GM13977 (cell line): ENCODE results near the gene G3BP2.

ENCODE experiments used
- DNase-seq: peaks from one replicate; pipeline ENCODE4 v3.0.0; 2012; ENCODE audit warnings: low spot score
- in situ Hi-C: fragments of 300-500 bp; cut with MboI; formaldehyde crosslinking; loops from one replicate; pipeline ENCODE4 v1.12.0; 2022; ENCODE audit warnings: low sequenced_read_pairs, low pct_unique_long_range_greater_than_20kb, mixed read lengths, inconsistent platforms; ENCODE audit not compliant: unreplicated experiment
- TF ChIP-seq, protein P1 (sequence below): IDR thresholded peaks from 2 replicates; pipeline ENCODE4 v1.5.1; 2012; ENCODE audit warnings: mild to moderate bottlenecking, control low read depth; ENCODE audit not compliant: insufficient read depth; ENCODE audit errors: extremely low read depth, missing control alignments

The G3BP2 gene

DNA sequence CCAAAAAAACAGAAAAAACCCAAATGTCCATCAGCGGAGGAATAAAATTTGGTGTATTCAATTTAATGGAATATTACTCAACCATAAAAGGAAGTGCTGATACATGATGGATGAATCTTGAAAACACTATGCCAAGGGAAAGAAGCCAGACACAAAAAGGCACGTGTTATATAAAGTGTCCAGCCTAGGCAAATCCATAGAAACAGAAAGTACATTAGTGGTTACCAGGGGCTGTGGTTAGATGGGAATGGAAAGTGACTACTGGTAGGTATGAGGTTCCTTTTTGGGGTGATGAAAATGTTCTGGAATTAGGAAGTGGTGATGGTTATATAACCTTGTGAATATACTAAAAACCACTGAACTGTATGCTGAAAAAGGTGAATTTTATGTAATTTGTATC, 39.4 kb downstream of the G3BP2 start:
- no peak for DNase-seq
- TF ChIP-seq, protein P1, sequence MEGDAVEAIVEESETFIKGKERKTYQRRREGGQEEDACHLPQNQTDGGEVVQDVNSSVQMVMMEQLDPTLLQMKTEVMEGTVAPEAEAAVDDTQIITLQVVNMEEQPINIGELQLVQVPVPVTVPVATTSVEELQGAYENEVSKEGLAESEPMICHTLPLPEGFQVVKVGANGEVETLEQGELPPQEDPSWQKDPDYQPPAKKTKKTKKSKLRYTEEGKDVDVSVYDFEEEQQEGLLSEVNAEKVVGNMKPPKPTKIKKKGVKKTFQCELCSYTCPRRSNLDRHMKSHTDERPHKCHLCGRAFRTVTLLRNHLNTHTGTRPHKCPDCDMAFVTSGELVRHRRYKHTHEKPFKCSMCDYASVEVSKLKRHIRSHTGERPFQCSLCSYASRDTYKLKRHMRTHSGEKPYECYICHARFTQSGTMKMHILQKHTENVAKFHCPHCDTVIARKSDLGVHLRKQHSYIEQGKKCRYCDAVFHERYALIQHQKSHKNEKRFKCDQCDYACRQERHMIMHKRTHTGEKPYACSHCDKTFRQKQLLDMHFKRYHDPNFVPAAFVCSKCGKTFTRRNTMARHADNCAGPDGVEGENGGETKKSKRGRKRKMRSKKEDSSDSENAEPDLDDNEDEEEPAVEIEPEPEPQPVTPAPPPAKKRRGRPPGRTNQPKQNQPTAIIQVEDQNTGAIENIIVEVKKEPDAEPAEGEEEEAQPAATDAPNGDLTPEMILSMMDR, result no peak

DNA sequence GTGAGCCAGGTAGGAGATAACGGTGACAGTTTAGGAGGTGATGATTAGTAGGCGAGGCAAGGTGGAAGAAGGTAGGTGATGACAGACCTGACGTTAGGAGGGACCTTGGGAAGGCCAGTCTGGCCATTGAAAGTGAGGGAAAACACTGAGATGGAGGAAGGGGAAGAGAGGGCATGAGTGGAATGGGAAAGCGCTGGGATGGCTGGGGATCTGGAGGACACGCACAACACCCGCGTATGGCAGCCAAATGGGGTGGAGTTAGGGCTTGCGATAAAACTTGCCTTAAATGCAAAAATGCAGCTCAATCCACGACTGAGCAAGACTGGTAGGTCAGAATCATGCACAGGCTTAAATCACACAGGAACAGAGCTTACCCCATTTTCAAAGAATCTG, 42.3 kb downstream of the G3BP2 start:
- in situ Hi-C loops, result no loop called here
- TF ChIP-seq, protein P1, result no peak
- no peak for DNase-seq

More for the DNA sequence above, 39.4 kb downstream of the G3BP2 start:
- in situ Hi-C loops, result no loop called here

DNA sequence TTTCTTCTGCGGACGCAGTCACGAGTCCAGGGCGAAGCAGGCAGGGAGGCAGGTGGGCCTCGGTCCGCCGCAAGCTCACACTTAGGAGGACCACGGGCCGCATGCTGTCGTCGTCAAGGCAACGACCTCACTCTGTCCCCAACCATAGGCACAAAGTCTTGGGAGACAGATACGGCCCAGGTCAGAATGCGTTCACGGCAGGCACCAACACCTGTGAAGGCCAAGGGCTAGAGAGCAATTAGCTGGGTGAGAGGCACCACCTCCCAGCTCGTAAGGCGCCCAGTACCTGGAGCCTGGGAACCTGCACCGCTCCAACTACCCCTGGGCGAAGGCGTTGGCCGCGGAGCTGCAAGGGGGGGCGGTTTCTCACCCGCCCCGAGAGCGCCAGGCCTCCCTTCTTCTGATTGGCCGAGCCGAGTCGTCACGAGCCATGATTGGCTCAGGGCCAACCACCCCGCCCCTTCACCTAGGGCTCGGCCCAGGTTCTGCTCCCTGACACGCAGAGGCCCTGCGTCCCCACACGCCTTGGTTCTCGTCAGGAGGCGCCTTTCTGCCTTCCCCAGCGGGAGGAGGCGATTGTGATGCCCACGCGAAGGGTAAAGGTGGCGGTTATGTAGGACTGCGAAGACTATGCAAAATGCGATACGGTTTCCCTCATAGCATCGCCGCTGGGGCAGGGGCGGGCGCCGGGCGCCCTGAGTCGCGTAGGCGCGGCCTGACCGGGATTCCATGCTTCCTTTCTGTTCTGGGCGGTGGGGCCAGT, 42.9 kb downstream of the G3BP2 start, which contains the start of gene CDKL2:
Gene CDKL2 (minus strand): TSS at position 355 of the 763 bp plus-strand sequence. CDS start 4,540 bp downstream, outside the sequence.
- TF ChIP-seq, protein P1, result no peak
- DNase-seq, result peak; percentile 89
- in situ Hi-C loops, result no loop called here

DNA sequence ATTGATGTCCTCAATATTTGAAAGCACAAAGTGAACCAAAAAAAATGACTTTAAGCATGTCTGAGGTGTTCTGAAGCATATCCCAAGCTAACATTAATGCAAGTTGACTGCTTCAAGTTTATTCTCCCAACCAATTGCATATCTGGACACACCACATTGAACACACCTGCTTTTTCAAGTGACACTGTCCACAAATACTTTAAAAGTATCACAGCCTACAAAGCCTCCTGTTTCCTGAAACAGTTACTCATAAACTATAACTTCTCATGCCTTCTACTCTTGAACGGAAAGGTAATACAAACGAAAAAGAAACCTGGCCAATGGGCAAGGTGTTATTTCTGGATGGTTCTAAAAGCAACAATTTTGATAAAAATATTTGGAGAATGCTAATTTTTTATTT, 44.0 kb downstream of the G3BP2 start:
- in situ Hi-C loops, result no loop called here
- DNase-seq, result no peak
- TF ChIP-seq, protein P1, result no peak

DNA sequence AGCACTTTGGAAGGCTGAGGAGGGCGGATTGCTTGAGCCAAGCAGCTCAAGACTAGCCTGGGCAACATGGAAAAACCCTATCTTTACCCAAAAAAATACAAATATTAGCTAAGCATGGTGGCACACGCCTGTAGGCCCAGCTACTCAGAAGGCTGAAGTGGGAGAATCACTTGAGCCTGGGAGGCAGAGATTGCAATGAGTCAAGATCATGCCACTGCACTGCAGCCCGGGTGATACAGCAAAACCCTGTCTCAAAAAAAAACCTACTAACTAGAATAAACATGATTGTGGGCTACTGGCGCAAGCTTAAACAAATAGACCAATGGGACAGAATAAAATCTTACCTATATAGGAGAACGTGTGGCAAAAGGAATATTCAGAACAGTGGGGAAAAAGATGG, 50.2 kb downstream of the G3BP2 start:
- TF ChIP-seq, protein P1, result no peak
- no peak for DNase-seq
- in situ Hi-C loops, result no loop called here

DNA sequence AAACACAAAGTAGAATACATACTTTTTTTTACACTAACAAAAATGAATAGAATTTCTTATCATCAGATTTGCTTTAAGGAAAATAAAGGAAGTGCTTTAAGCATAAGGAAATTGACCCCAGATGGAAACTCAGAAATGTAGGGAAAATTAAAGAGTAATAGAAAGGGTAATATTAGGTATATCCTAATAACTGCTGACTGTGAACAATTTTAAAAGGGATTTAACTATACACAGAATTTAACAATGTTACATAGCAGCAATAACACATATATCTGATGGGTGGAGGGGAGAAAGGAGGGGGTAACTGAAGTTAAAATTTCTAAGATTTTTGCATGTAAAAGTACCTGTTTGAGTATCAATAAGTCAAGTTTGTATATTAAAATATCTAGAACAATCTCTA, 51.5 kb downstream of the G3BP2 start:
- DNase-seq, result no peak
- in situ Hi-C loops, result no loop called here
- TF ChIP-seq, protein P1, result no peak
